Erythroblast (primary cell): Measurements from ENCODE around the gene DHRS4.
"Not testable (repeated sequence)": the region's sequence is repeated elsewhere in the genome, so short reads cannot be mapped to it uniquely, and the experiment has no call there.

ENCODE experiments used
- GATA1 ChIP-seq: IDR thresholded peaks from 2 replicates; pipeline ENCODE4 v1.6.1; 2011; ENCODE audit warnings: low read depth, mild to moderate bottlenecking, control low read depth, low read length, moderate library complexity
- POLR2A ChIP-seq: IDR thresholded peaks from 2 replicates; pipeline ENCODE4 v1.6.1; 2011; ENCODE audit warnings: mild to moderate bottlenecking, low read length

DNA sequence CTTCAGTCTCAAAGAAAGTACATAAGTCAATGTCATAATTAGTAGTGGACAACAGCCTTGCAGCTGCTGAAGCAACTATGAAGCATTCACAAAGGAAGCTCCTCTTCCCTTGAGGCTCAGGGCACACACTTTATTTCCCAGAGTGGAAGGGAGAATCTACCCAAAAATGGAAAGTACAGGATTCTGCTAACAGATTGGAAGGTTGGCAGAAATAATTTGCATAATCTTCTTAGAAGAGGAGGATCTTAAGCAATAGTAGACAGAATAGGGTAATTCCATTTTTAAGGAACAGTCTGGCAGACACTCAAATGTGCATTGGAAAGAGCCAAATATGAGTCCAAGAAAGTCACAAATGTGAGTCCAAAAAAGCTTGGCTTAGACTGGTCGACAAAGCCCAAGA, 37.4 kb downstream of the DHRS4 start:
- not testable (repeated sequence) for TF ChIP-seq POLR2A, GATA1
